ENCODE results near the gene WBP1. TPM values are rescaled to one million over a fixed set of nuclear protein-coding genes. Genes with fewer than 3 reads are reported as not detected.

The WBP1 gene
- total RNA-seq, 1 donor from 2014 or later: 38.2 TPM

DNA sequence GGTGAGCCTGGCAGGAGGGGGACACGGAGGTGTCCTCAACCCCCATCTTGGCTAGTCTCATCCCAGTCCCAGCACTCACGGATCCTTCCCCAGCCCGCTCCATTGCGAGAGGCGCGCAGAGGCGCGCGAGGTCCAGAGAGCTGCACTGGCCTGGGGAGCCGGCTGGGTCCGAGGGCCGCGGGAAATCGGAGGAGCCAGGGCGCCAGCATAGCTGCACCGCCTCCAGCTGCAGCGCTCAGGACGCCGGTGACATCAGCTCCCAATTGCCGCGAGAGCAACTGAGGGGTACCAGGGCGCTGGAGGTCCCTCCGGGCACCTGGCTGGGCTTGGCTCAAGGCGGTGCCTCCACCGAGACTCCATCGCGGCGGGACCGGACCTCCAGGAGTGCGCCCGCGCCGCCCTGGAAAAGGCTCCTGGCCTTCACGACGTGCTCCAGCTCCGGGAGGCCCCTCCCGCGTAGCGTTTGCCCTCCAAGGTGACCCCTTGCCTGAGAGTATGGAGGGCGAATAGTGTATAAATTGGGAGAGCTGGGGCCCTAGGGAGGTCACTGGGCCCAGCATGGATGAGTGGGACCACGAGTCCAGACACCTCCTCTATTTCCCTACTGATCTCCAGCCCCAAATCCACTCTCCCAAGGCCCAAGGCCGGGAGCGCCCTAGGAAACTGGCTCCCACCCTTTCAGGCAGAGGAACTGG is 22.0 kb upstream of the WBP1 start:
- H3K36me3 ChIP-seq: no peaks in the 10 kb centered on the region
- H3K27ac ChIP-seq: no peak overlapping the region
- no peak for DNase-seq (ENCODE audit: low spot score)
- Mint-ChIP-seq H3K36me3 (peaks cover 15% of the 10 kb centered on the region), H3K27me3 (ENCODE audit: insufficient read depth, low read depth) (peaks cover 19% of the 10 kb centered on the region), H3K27ac (no peak overlapping the region), H3K4me3 (no peak overlapping the region), H3K4me1 (peaks cover 33% of the 10 kb centered on the region), H3K9me3 (no peaks in the 10 kb centered on the region)
- H3K9ac ChIP-seq: no peak overlapping the region
- H3K9me3 ChIP-seq (ENCODE audit: low read depth): no peaks in the 10 kb centered on the region
- no peak overlapping the region for H2AFZ ChIP-seq (replicated peaks)
- peaks cover 22% of the 10 kb centered on the region for H3F3A ChIP-seq (ENCODE audit: low read depth)
- no peaks in the 10 kb centered on the region for H3K27me3 ChIP-seq
- TF ChIP-seq EZH2 (IDR thresholded peaks at IDR 0.05): no peak
- peaks cover 23% of the 10 kb centered on the region for H4K20me1 ChIP-seq (ENCODE audit: low read depth)
- no peak overlapping the region for H3K4me3 ChIP-seq
- peaks cover 18% of the 10 kb centered on the region for H3K4me1 ChIP-seq
- no peak overlapping the region for H3K4me2 ChIP-seq
- peaks cover 57% of the 10 kb centered on the region for H3K79me2 ChIP-seq (ENCODE audit: low read depth)

DNA sequence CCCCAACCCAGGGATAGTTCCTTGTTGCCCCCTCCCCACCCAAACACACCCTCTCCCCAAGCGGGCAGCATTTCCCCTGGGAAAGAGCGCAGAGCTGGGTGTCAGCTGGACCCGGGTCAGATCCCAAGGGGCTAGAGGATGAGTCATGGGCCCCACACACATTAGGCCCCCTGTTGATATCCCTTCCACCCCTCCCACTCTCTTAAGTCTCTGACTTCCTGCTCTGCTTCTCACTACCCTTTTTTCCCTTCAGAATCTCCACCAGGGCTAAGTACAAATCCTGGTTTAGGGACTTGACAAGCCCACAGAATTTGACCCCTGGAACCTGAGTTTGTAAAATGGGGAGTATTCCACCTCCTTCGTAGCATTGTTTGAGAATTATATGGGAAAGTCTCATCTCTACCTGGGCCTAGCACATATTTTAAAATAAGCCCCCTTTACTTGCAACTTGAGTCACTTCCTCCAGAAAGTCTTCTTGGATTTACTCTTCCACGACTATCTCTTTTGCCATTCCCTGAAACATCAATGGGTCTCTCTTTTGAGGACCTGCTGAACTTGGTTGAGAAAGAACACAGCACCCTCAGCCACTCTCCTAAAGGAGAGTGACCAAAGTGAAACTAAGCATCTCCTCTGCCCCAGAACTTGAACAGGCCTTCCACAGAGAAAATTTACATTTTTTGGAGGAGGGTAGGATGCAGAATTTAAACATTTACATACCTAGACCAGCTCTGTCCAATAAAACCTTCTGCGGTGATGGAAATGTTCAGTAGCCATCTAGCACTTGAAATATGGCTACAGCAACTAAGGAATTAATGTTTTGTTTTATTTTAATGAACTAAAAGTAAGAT is 21.2 kb upstream of the WBP1 start:
- Mint-ChIP-seq H3K27ac (peak overlapping the region; percentile 68), H3K9me3 (no peaks in the 10 kb centered on the region), H3K4me3 (no peak overlapping the region), H3K36me3 (peaks cover 13% of the 10 kb centered on the region), H3K27me3 (ENCODE audit: insufficient read depth, low read depth) (peaks cover 19% of the 10 kb centered on the region), H3K4me1 (peaks cover 33% of the 10 kb centered on the region)
- Histone ChIP-seq H3K4me2 (no peak overlapping the region), H2AFZ (replicated peaks) (no peak overlapping the region), H3F3A (ENCODE audit: low read depth) (peaks cover 30% of the 10 kb centered on the region), H3K36me3 (no peaks in the 10 kb centered on the region), H3K9me3 (ENCODE audit: low read depth) (no peaks in the 10 kb centered on the region), H3K27me3 (no peaks in the 10 kb centered on the region), H3K4me3 (no peak overlapping the region), H3K27ac (no peak overlapping the region), H4K20me1 (ENCODE audit: low read depth) (peaks cover 19% of the 10 kb centered on the region), H3K79me2 (ENCODE audit: low read depth) (peaks cover 57% of the 10 kb centered on the region), H3K4me1 (peaks cover 18% of the 10 kb centered on the region), H3K9ac (no peak overlapping the region)
- no peak for DNase-seq (ENCODE audit: low spot score)
- TF ChIP-seq EZH2phosphoT487 (IDR thresholded peaks at IDR 0.05) (no peak), EZH2 (IDR thresholded peaks at IDR 0.05) (no peak)
- TF ChIP-seq, protein P1, sequence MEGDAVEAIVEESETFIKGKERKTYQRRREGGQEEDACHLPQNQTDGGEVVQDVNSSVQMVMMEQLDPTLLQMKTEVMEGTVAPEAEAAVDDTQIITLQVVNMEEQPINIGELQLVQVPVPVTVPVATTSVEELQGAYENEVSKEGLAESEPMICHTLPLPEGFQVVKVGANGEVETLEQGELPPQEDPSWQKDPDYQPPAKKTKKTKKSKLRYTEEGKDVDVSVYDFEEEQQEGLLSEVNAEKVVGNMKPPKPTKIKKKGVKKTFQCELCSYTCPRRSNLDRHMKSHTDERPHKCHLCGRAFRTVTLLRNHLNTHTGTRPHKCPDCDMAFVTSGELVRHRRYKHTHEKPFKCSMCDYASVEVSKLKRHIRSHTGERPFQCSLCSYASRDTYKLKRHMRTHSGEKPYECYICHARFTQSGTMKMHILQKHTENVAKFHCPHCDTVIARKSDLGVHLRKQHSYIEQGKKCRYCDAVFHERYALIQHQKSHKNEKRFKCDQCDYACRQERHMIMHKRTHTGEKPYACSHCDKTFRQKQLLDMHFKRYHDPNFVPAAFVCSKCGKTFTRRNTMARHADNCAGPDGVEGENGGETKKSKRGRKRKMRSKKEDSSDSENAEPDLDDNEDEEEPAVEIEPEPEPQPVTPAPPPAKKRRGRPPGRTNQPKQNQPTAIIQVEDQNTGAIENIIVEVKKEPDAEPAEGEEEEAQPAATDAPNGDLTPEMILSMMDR (IDR thresholded peaks at IDR 0.05): no peak

DNA sequence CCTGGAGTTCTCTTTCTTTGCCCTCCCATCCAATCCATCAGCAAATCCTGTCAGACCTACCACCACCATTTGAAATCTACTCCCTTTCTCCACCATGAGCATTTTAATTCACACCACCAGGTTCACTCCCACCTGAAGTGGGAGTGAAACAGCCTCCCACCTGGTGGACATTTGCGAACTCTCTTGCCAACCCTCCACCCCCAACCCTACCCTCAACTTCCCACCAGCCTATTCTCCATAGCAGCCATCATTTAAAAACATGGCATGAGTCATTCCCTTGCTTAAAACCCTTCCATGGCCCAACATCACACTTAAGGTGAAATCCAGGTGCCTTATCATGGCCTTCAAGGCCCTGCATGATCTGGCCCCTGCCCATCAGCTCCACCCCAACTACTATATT is 20.0 kb upstream of the WBP1 start:
- Mint-ChIP-seq H3K36me3 (peaks cover 13% of the 10 kb centered on the region), H3K27me3 (ENCODE audit: insufficient read depth, low read depth) (peaks cover 22% of the 10 kb centered on the region), H3K4me3 (peak overlapping the region; percentile 92), H3K4me1 (peaks cover 36% of the 10 kb centered on the region), H3K27ac (peak overlapping the region; percentile 5), H3K9me3 (no peaks in the 10 kb centered on the region)
- Histone ChIP-seq H2AFZ (replicated peaks) (no peak overlapping the region), H3K9me3 (ENCODE audit: low read depth) (no peaks in the 10 kb centered on the region), H3K4me1 (peaks cover 18% of the 10 kb centered on the region), H3K4me2 (peak overlapping the region; percentile 98), H3F3A (ENCODE audit: low read depth) (peaks cover 39% of the 10 kb centered on the region), H3K79me2 (ENCODE audit: low read depth) (peaks cover 55% of the 10 kb centered on the region), H3K27me3 (peaks cover 7% of the 10 kb centered on the region), H3K27ac (no peak overlapping the region), H3K36me3 (no peaks in the 10 kb centered on the region), H3K4me3 (no peak overlapping the region), H4K20me1 (ENCODE audit: low read depth) (peaks cover 18% of the 10 kb centered on the region), H3K9ac (peak overlapping the region; percentile 12)
- no peak for TF ChIP-seq EZH2 (IDR thresholded peaks at IDR 0.05)
- TF ChIP-seq EZH2phosphoT487 (IDR thresholded peaks at IDR 0.05): no peak
- TF ChIP-seq, protein P1 (IDR thresholded peaks at IDR 0.05): no peak
- no peak for DNase-seq (ENCODE audit: low spot score)
